NCI-H2196 treated with DMSO at 0.1 percent for 48 hours (cell line): ENCODE results near the gene AVP.
"Not testable (repeated sequence)": the region's sequence is repeated elsewhere in the genome, so short reads cannot be mapped to it uniquely, and the experiment has no call there.

ENCODE experiments used
- DNase-seq: peaks from one replicate; lab custom pipeline; 2025; ENCODE audit not compliant: unreplicated experiment; lab: John Stamatoyannopoulos, UW

Gene AVP

GRCh38 chr20:3082955-3083952 is 1.3 kb downstream of the AVP start:
- no peak for DNase-seq

GRCh38 chr20:3082306-3082951 is 2.1 kb downstream of the AVP start:
- no peak for DNase-seq

GRCh38 chr20:3081641-3082040 is 2.9 kb downstream of the AVP start:
- DNase-seq = no peak

GRCh38 chr20:3080939-3081388 is 3.6 kb downstream of the AVP start:
- DNase-seq = no peak

- no peak for DNase-seq
Measured at GRCh38 chr20:3077618-3078134, 6.8 kb downstream of the AVP start.

GRCh38 chr20:3075315-3075714 is 9.2 kb downstream of the AVP start:
- not testable (repeated sequence) for DNase-seq

GRCh38 chr20:3074812-3075211 is 9.7 kb downstream of the AVP start:
- no peak for DNase-seq

GRCh38 chr20:3073251-3073643 is 11.3 kb downstream of the AVP start:
- not testable (repeated sequence) for DNase-seq

- no peak for DNase-seq
Measured at GRCh38 chr20:3072530-3073250, 11.8 kb downstream of the AVP start.

GRCh38 chr20:3071610-3072529 is 12.7 kb downstream of the AVP start, which contains the start of gene OXT:
Gene OXT (plus strand): TSS chr20:3071620. CDS start chr20:3071656, 36 bp downstream.
- DNase-seq = no peak

GRCh38 chr20:3071266-3071609 is 13.3 kb downstream of the AVP start:
- DNase-seq = no peak

- no peak for DNase-seq
Measured at GRCh38 chr20:3070725-3071124, 13.8 kb downstream of the AVP start.

- DNase-seq = peak; percentile 17
Measured at GRCh38 chr20:3068986-3069900, 15.3 kb downstream of the AVP start.

- no peak for DNase-seq
Measured at GRCh38 chr20:3068075-3068474, 16.4 kb downstream of the AVP start.

- DNase-seq = no peak
Measured at GRCh38 chr20:3067139-3068014, 17.1 kb downstream of the AVP start.

GRCh38 chr20:3064119-3064518 is 20.4 kb downstream of the AVP start:
- DNase-seq = not testable (repeated sequence)

- no peak for DNase-seq
Measured at GRCh38 chr20:3059489-3059888, 25.0 kb downstream of the AVP start.

GRCh38 chr20:3051385-3052019 is 33.0 kb downstream of the AVP start:
- DNase-seq = no peak
